Measurements from ENCODE around the gene TBC1D23. TPM values are rescaled to one million over a fixed set of nuclear protein-coding genes. Genes with fewer than 3 reads are reported as not detected.
"Not testable (repeated sequence)": the region's sequence is repeated elsewhere in the genome, so short reads cannot be mapped to it uniquely, and the experiment has no call there.

Gene TBC1D23
- total RNA-seq, 2 donors from 2014 or later = 35.6 to 58.2 TPM

GRCh38 chr3:100225193-100225592 lies 35.6 kb upstream of the TBC1D23 start:
- no peak overlapping the region for H3K27ac ChIP-seq

GRCh38 chr3:100225883-100226282 lies 34.9 kb upstream of the TBC1D23 start:
- Histone ChIP-seq H3K27me3 (no peaks in the 10 kb centered on the region), H3K36me3 (no peaks in the 10 kb centered on the region), H3K4me1 (no peaks in the 10 kb centered on the region), H3K9ac (ENCODE audit: low read depth in 2 of 2, low read length in 2 of 2) (no peak overlapping the region), H3K4me3 (no peak overlapping the region), H3K27ac (no peak overlapping the region), H3K9me3 (no peaks in the 10 kb centered on the region)
- TF ChIP-seq CTCF (IDR thresholded peaks at IDR 0.05) = no peak
- intact Hi-C loops (cut with DNase I) = no loop called here
- DNase-seq = no peak

More at GRCh38 chr3:100225193-100225592, 35.6 kb upstream of the TBC1D23 start:
- Histone ChIP-seq H3K36me3 (no peaks in the 10 kb centered on the region), H3K27me3 (no peaks in the 10 kb centered on the region), H3K4me1 (no peaks in the 10 kb centered on the region), H3K4me3 (no peak overlapping the region), H3K9me3 (no peaks in the 10 kb centered on the region), H3K9ac (ENCODE audit: low read depth in 2 of 2, low read length in 2 of 2) (no peak overlapping the region)
- no peak for DNase-seq
- intact Hi-C loops (cut with DNase I) = no loop called here
- no peak for TF ChIP-seq CTCF (IDR thresholded peaks at IDR 0.05)

GRCh38 chr3:100226712-100227429 lies 33.9 kb upstream of the TBC1D23 start:
- no peaks in the 10 kb centered on the region for H3K27me3 ChIP-seq
- no peak overlapping the region for H3K4me3 ChIP-seq
- H3K36me3 ChIP-seq = no peaks in the 10 kb centered on the region
- no peaks in the 10 kb centered on the region for H3K9me3 ChIP-seq
- no peak overlapping the region for H3K27ac ChIP-seq
- H3K9ac ChIP-seq (ENCODE audit: low read depth in 2 of 2, low read length in 2 of 2) = no peak overlapping the region
- intact Hi-C loops (cut with DNase I) = no loop called here
- H3K4me1 ChIP-seq = no peaks in the 10 kb centered on the region
- no peak for DNase-seq
- TF ChIP-seq CTCF (IDR thresholded peaks at IDR 0.05) = no peak

- Histone ChIP-seq H3K9me3 (no peaks in the 10 kb centered on the region), H3K4me1 (no peaks in the 10 kb centered on the region), H3K9ac (ENCODE audit: low read depth in 2 of 2, low read length in 2 of 2) (no peak overlapping the region), H3K4me3 (no peak overlapping the region), H3K36me3 (no peaks in the 10 kb centered on the region), H3K27ac (no peak overlapping the region), H3K27me3 (no peaks in the 10 kb centered on the region)
- no peak for DNase-seq
- intact Hi-C loops (cut with DNase I) = no loop called here
- no peak for TF ChIP-seq CTCF (IDR thresholded peaks at IDR 0.05)
Measured at GRCh38 chr3:100227511-100227921, 33.3 kb upstream of the TBC1D23 start.

- DNase-seq = no peak
- intact Hi-C loops (cut with DNase I) = no loop called here
- Histone ChIP-seq H3K27me3 (no peaks in the 10 kb centered on the region), H3K9me3 (no peaks in the 10 kb centered on the region), H3K36me3 (no peaks in the 10 kb centered on the region), H3K4me3 (no peak overlapping the region), H3K27ac (no peak overlapping the region), H3K4me1 (no peaks in the 10 kb centered on the region), H3K9ac (ENCODE audit: low read depth in 2 of 2, low read length in 2 of 2) (no peak overlapping the region)
- no peak for TF ChIP-seq CTCF (IDR thresholded peaks at IDR 0.05)
Measured at GRCh38 chr3:100228247-100228646, 32.5 kb upstream of the TBC1D23 start.

GRCh38 chr3:100229188-100229587 lies 31.6 kb upstream of the TBC1D23 start:
- intact Hi-C loops (cut with DNase I); H3K9me3 ChIP-seq; H3K4me3 ChIP-seq; H3K27me3 ChIP-seq; H3K9ac ChIP-seq (ENCODE audit: low read depth in 2 of 2, low read length in 2 of 2); H3K27ac ChIP-seq; H3K4me1 ChIP-seq; DNase-seq; H3K36me3 ChIP-seq: not testable (repeated sequence)
